ENCODE data around the gene HIRA. TPM values are rescaled to one million over a fixed set of nuclear protein-coding genes. Genes with fewer than 3 reads are reported as not detected.

HIRA gene
- polyA plus RNA-seq, 2 of the 4 experiments (the other 2 are of a cell fraction) = 12.3 to 16.6 TPM

- CTCF ChIA-PET = no interaction called here
- Histone ChIP-seq H3K4me1 (no peaks in the 10 kb centered on the region), H3K27ac (no peak overlapping the region), H3K4me2 (no peak overlapping the region), H3K4me3 (no peak overlapping the region), H3K9me3 (no peaks in the 10 kb centered on the region)
- WGBS (ENCODE audit: missing lambda C conversion rate) = 67% methylated on average over 1 of the region's 2 CpGs
- TF ChIP-seq BHLHE40 (IDR thresholded peaks at IDR 0.05; ENCODE audit: low read depth, low read length) (no peak), MYC (IDR thresholded peaks at IDR 0.05; ENCODE audit: borderline replicate concordance, low read length) (no peak), FOSB (CRISPR knock-in tag; IDR thresholded peaks at IDR 0.05) (no peak), PBX3 (IDR thresholded peaks at IDR 0.05) (no peak), HOXB5 (CRISPR knock-in tag; IDR thresholded peaks at IDR 0.05) (no peak), REST (IDR thresholded peaks at IDR 0.05) (no peak), HEYL (CRISPR knock-in tag; IDR thresholded peaks at IDR 0.05) (no peak), RARB (CRISPR knock-in tag; IDR thresholded peaks at IDR 0.05) (no peak), NPAS2 (CRISPR knock-in tag; IDR thresholded peaks at IDR 0.05; ENCODE audit: borderline replicate concordance) (no peak), ATOH8 (CRISPR knock-in tag; IDR thresholded peaks at IDR 0.05; ENCODE audit: low read depth) (no peak), USF2 (IDR thresholded peaks at IDR 0.05) (no peak), HDAC2 (IDR thresholded peaks at IDR 0.05) (no peak), HOXB13 (CRISPR knock-in tag; IDR thresholded peaks at IDR 0.05; ENCODE audit: low read depth) (no peak), NR3C1 (IDR thresholded peaks at IDR 0.05) (no peak), EHMT2 (IDR thresholded peaks at IDR 0.05; ENCODE audit: low read depth) (no peak)
- ATAC-seq = no peak
- POLR2A ChIA-PET = no interaction called here
- FAIRE-seq = no peak
- no peak for DNase-seq (ENCODE audit: low read depth in 1 of 2, low spot score in 1 of 2)
Measured at GRCh38 chr22:19358195-19358594, 73.3 kb downstream of the HIRA start.

- ATAC-seq (no peak), DNase-seq (ENCODE audit: low read depth in 1 of 2, low spot score in 1 of 2) (no peak)
- POLR2A ChIA-PET = no interaction called here
Measured at GRCh38 chr22:19357270-19358105, 74.0 kb downstream of the HIRA start.

More at GRCh38 chr22:19357270-19358105, 74.0 kb downstream of the HIRA start:
- H3K4me3 ChIP-seq = no peak overlapping the region
- WGBS (ENCODE audit: missing lambda C conversion rate) = 85% methylated on average over 10 of the region's 14 CpGs
- no peaks in the 10 kb centered on the region for H3K4me1 ChIP-seq
- no peak overlapping the region for H3K4me2 ChIP-seq
- FAIRE-seq = no peak
- TF ChIP-seq SREBF2 (IDR thresholded peaks at IDR 0.05) (no peak), HEYL (CRISPR knock-in tag; IDR thresholded peaks at IDR 0.05) (no peak), FOSL2 (IDR thresholded peaks at IDR 0.05) (no peak), FOSL2 (CRISPR knock-in tag; IDR thresholded peaks at IDR 0.05) (no peak), USF2 (IDR thresholded peaks at IDR 0.05) (no peak), MAFK (IDR thresholded peaks at IDR 0.05; ENCODE audit: partially characterized antibody) (no peak), FOXS1 (CRISPR knock-in tag; IDR thresholded peaks at IDR 0.05) (no peak), HDAC2 (IDR thresholded peaks at IDR 0.05) (no peak), ZFP36 (IDR thresholded peaks at IDR 0.05; ENCODE audit: borderline replicate concordance, partially characterized antibody) (no peak), KDM1A (IDR thresholded peaks at IDR 0.05; ENCODE audit: low read depth) (no peak), MAX (IDR thresholded peaks at IDR 0.05) (no peak), CEBPB (IDR thresholded peaks at IDR 0.05) (no peak), E2F6 (IDR thresholded peaks at IDR 0.05; ENCODE audit: borderline replicate concordance, low read depth) (no peak), ZNF302 (CRISPR knock-in tag; IDR thresholded peaks at IDR 0.05) (no peak), RCOR1 (IDR thresholded peaks at IDR 0.05; ENCODE audit: low read depth, low read length) (no peak), FOSB (CRISPR knock-in tag; IDR thresholded peaks at IDR 0.05) (no peak), EP300 (IDR thresholded peaks at IDR 0.05) (no peak), GATA3 (IDR thresholded peaks at IDR 0.05; ENCODE audit: borderline replicate concordance) (no peak), HOXA7 (CRISPR knock-in tag; IDR thresholded peaks at IDR 0.05) (no peak), RAD21 (conservative IDR thresholded peaks at IDR 0.05 in 1 of 2, IDR thresholded peaks at IDR 0.05 in 1 of 2) (no peak)
- CTCF ChIA-PET = no interaction called here
- H3K27ac ChIP-seq = no peak overlapping the region
- no peaks in the 10 kb centered on the region for H3K9me3 ChIP-seq

Data from A549 (cell line).